ENCODE data around the gene CIB2.

- TF ChIP-seq, protein P1, sequence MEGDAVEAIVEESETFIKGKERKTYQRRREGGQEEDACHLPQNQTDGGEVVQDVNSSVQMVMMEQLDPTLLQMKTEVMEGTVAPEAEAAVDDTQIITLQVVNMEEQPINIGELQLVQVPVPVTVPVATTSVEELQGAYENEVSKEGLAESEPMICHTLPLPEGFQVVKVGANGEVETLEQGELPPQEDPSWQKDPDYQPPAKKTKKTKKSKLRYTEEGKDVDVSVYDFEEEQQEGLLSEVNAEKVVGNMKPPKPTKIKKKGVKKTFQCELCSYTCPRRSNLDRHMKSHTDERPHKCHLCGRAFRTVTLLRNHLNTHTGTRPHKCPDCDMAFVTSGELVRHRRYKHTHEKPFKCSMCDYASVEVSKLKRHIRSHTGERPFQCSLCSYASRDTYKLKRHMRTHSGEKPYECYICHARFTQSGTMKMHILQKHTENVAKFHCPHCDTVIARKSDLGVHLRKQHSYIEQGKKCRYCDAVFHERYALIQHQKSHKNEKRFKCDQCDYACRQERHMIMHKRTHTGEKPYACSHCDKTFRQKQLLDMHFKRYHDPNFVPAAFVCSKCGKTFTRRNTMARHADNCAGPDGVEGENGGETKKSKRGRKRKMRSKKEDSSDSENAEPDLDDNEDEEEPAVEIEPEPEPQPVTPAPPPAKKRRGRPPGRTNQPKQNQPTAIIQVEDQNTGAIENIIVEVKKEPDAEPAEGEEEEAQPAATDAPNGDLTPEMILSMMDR (IDR thresholded peaks at IDR 0.05) = no peak
- TF ChIP-seq EP300 (IDR thresholded peaks at IDR 0.05; ENCODE audit: low read depth) (no peak), POLR2A (IDR thresholded peaks at IDR 0.05) (no peak)
These were observed 61.1 kb downstream of the CIB2 start for GRCh38 chr15:78070049-78070700.

All from transverse colon (tissue), 3 donors.